Skeletal muscle tissue (tissue), 4 donors: Measurements from ENCODE around the gene COX4I2. TPM values are rescaled to one million over a fixed set of nuclear protein-coding genes. Genes with fewer than 3 reads are reported as not detected.
"Not testable (repeated sequence)": the region's sequence is repeated elsewhere in the genome, so short reads cannot be mapped to it uniquely, and the experiment has no call there.

Experiments used
- H3K27ac ChIP-seq: one replicate; pipeline ENCODE4 v1.7.0; 2013; ENCODE audit warnings: mild to moderate bottlenecking, low read depth, low read length, inconsistent platforms
- H3K27me3 ChIP-seq, 3 donors: one replicate each; pipeline ENCODE4 v1.7.0; 2013; ENCODE audit warnings: low read length in 3 of 3; ENCODE audit not compliant: control insufficient read depth in 3 of 3, insufficient read depth in 3 of 3
- H3K36me3 ChIP-seq, 3 donors: one replicate each; pipeline ENCODE4 v1.7.0; 2013; ENCODE audit warnings: low read length in 3 of 3; ENCODE audit not compliant: control insufficient read depth in 3 of 3, insufficient read depth in 3 of 3
- H3K4me1 ChIP-seq, 3 donors: one replicate each; pipeline ENCODE4 v1.7.0; 2013; ENCODE audit warnings: low read length in 3 of 3, mild to moderate bottlenecking in 3 of 3; ENCODE audit not compliant: control insufficient read depth in 3 of 3, insufficient read depth in 3 of 3
- H3K4me3 ChIP-seq, 3 donors: one replicate each; pipeline ENCODE4 v1.7.0; 2013; ENCODE audit warnings: low read length in 3 of 3
- H3K9ac ChIP-seq, 3 donors: one replicate each; pipeline ENCODE4 v1.7.0; 2013; ENCODE audit warnings: low read length in 3 of 3, mild to moderate bottlenecking in 3 of 3, moderate library complexity in 2 of 3, low read depth in 1 of 3
- H3K9me3 ChIP-seq, 3 donors: one replicate each; pipeline ENCODE4 v1.7.0; 2013; ENCODE audit warnings: low read length in 3 of 3; ENCODE audit not compliant: control insufficient read depth in 3 of 3
- total RNA-seq: library from RNA; depleted of rRNA; stranded (reverse); fragments of >200 nt; gene quantifications from one replicate; pipeline ENCODE4 v1.2.3, GENCODE V29; 2014
- donor health status: Osteomylitis.

COX4I2 gene
- total RNA-seq, 1 donor from 2014 or later: 16.2 TPM

GRCh38 chr20:31607640-31608250 lies 30.0 kb upstream of the COX4I2 start:
- Histone ChIP-seq H3K27me3 (no peaks in the 10 kb centered on the region), H3K4me1 (peaks cover 43 to 52% (median 52%) of the 10 kb centered on the region in 3 donors), H3K36me3 (peaks cover 0 to 5% (median 0%) of the 10 kb centered on the region in 3 donors), H3K9me3 (no peaks in the 10 kb centered on the region), H3K27ac (no peak overlapping the region), H3K4me3 (peak overlapping the region; percentile 37 to 95 (median 92)), H3K9ac (peak overlapping the region in 2 of 3 donors; percentile 48 to 90)

DNA sequence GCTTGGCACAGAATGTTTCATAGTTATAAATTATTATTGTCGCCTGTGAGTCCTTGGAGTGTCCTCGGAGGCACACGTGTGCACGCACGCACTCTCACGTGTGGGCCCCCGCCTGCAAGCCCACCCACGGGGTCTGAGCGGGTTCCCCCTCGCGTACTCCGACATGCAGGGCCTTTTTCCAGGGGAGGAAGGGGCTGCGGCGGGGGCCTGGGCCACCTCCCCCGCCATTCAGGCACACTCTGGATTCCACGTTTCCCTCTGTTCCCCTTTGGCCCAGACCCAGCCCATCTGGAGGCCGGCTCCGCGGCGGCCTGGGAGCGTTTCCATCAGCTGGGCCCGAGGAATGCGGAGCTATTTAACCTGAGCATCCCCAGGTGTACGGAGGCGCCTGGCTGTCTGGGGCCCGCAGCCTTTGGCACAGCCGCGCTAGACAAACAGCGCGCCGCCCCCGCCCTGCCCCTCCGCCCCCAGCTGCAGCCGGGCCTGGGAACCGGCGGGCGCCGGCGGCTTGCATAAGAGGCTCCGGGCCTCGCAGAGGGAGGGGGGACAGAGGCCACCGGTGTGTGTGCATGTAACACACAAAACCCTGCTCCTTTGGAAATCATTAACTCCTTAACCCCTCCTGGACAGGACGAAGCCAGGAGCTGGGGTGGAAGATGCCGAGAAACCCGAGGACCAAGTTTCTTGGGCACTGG lies 29.3 kb upstream of the COX4I2 start:
- Histone ChIP-seq H3K9me3 (no peaks in the 10 kb centered on the region), H3K9ac (no peak overlapping the region), H3K27me3 (no peaks in the 10 kb centered on the region), H3K27ac (no peak overlapping the region), H3K4me1 (peaks cover 43 to 52% (median 52%) of the 10 kb centered on the region in 3 donors), H3K36me3 (peaks cover 0 to 5% (median 0%) of the 10 kb centered on the region in 3 donors), H3K4me3 (peak overlapping the region in 2 of 3 donors; percentile 35 to 92)

- peaks cover 13 to 23% (median 23%) of the 10 kb centered on the region in 3 donors for H3K4me1 ChIP-seq
Observed at GRCh38 chr20:31612271-31612640, 25.5 kb upstream of the COX4I2 start.

GRCh38 chr20:31615416-31615815 lies 22.3 kb upstream of the COX4I2 start:
- H3K36me3 ChIP-seq: no peaks in the 10 kb centered on the region
- H3K4me1 ChIP-seq: peaks cover 0 to 11% (median 5%) of the 10 kb centered on the region in 3 donors
- H3K27ac ChIP-seq: no peak overlapping the region
- no peak overlapping the region for H3K9ac ChIP-seq
- H3K4me3 ChIP-seq: no peak overlapping the region
- H3K9me3 ChIP-seq: no peaks in the 10 kb centered on the region
- no peaks in the 10 kb centered on the region for H3K27me3 ChIP-seq

More at GRCh38 chr20:31612271-31612640, 25.5 kb upstream of the COX4I2 start:
- H3K27ac ChIP-seq, H3K36me3 ChIP-seq, H3K27me3 ChIP-seq, H3K9ac ChIP-seq, H3K9me3 ChIP-seq, H3K4me3 ChIP-seq: not testable (repeated sequence)

GRCh38 chr20:31617432-31618104 lies 20.1 kb upstream of the COX4I2 start:
- no peaks in the 10 kb centered on the region for H3K9me3 ChIP-seq
- no peaks in the 10 kb centered on the region for H3K27me3 ChIP-seq
- no peak overlapping the region for H3K27ac ChIP-seq
- no peaks in the 10 kb centered on the region for H3K36me3 ChIP-seq
- H3K9ac ChIP-seq: no peak overlapping the region
- H3K4me3 ChIP-seq: no peak overlapping the region
- peaks cover 0 to 2% (median 0%) of the 10 kb centered on the region in 3 donors for H3K4me1 ChIP-seq

GRCh38 chr20:31620246-31620645 lies 17.5 kb upstream of the COX4I2 start:
- no peaks in the 10 kb centered on the region for H3K4me1 ChIP-seq
- H3K27me3 ChIP-seq: no peaks in the 10 kb centered on the region
- no peak overlapping the region for H3K9ac ChIP-seq
- no peaks in the 10 kb centered on the region for H3K9me3 ChIP-seq
- no peak overlapping the region for H3K4me3 ChIP-seq
- no peak overlapping the region for H3K27ac ChIP-seq
- H3K36me3 ChIP-seq: no peaks in the 10 kb centered on the region

- H3K9me3 ChIP-seq, H3K4me3 ChIP-seq, H3K9ac ChIP-seq, H3K27ac ChIP-seq, H3K4me1 ChIP-seq, H3K27me3 ChIP-seq, H3K36me3 ChIP-seq: not testable (repeated sequence)
Observed at GRCh38 chr20:31623123-31623505, 14.6 kb upstream of the COX4I2 start.

DNA sequence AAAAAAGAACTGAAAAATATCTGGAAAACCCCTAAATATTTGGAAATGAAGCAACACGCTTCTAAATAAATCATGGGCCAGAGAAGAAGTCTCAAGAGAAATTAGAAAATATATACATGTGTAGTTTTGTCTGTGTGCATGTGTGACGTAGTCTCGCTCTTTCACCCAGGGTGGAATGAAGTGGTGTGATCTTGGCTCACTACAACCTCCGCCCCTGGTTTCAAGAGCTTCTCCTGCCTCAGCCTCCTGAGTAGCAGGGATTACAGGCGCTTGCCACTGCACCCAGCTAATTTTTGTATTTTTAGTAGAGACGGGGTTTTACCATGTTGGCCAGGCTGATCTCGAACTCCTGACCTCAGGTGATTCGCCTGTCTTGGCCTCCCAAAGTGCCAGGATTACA lies 11.2 kb upstream of the COX4I2 start:
- H3K4me1 ChIP-seq, H3K27ac ChIP-seq, H3K9me3 ChIP-seq, H3K9ac ChIP-seq, H3K27me3 ChIP-seq, H3K36me3 ChIP-seq, H3K4me3 ChIP-seq: not testable (repeated sequence)

GRCh38 chr20:31628057-31628456 lies 9.7 kb upstream of the COX4I2 start:
- not testable (repeated sequence) for H3K27ac ChIP-seq, H3K9ac ChIP-seq, H3K36me3 ChIP-seq, H3K4me1 ChIP-seq, H3K4me3 ChIP-seq, H3K27me3 ChIP-seq, H3K9me3 ChIP-seq

DNA sequence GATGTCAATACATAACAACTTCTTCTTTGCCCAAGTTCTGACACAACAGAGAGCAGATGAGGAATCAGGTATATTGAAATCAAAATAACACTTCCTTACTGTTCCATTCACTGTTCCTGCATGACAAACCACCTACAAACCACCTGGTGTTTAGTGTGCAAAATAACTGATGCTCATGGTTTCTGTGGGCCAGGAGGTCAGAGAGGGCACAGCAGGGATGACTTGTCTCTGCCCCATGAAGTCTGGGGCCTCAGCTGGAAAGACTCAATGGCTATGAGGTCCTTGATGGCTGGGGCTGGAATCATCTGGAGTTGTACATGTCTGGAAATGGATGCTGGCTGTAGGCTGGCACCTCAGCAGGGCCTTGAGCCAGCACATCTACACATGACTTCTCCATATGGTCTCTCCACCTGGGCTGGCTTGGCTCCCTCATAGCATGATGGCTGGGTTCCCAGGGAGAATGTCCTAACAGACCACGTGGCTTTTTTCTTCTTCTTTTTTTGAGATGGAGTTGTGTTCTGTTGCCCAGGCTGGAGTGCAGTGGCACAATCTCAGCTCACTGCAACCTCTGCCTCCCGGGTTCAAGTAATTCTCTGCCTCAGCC lies 7.4 kb upstream of the COX4I2 start:
- H3K9ac ChIP-seq: no peak overlapping the region

More for the DNA sequence above, 7.4 kb upstream of the COX4I2 start:
- Histone ChIP-seq H3K9me3 (no peaks in the 10 kb centered on the region), H3K36me3 (no peaks in the 10 kb centered on the region), H3K4me1 (no peaks in the 10 kb centered on the region), H3K27me3 (no peaks in the 10 kb centered on the region), H3K4me3 (no peak overlapping the region), H3K27ac (no peak overlapping the region)
